Dermis blood vessel endothelial cell (primary cell): ENCODE data around the gene ZNF445. TPM values are rescaled to one million over a fixed set of nuclear protein-coding genes. Genes with fewer than 3 reads are reported as not detected.

Experiments used
- DNase-seq: peaks from one replicate; pipeline ENCODE4 v3.0.0; 2010
- total RNA-seq: library from RNA; depleted of rRNA; stranded (reverse); fragments of >200 nt; gene quantifications from 2 replicates; pipeline ENCODE4 v1.2.3, GENCODE V29; 2014

Gene ZNF445
- total RNA-seq, 1 donor from 2014 or later: 9.2 TPM

GRCh38 chr3:44396200-44397171 lies 81.0 kb downstream of the ZNF445 start:
- DNase-seq: no peak

- no peak for DNase-seq
These were observed 81.8 kb downstream of the ZNF445 start for GRCh38 chr3:44395714-44396113.

GRCh38 chr3:44392489-44392888 lies 85.0 kb downstream of the ZNF445 start:
- DNase-seq: no peak

- DNase-seq: no peak
These were observed 90.1 kb downstream of the ZNF445 start for GRCh38 chr3:44387404-44387803.

Other genes starting within 250 kb of the ZNF445 start
- gene TOPAZ1, start 235.8 kb downstream of the ZNF445 start, total RNA-seq: not detected in 2 replicates
- gene TCAIM, start 138.9 kb downstream of the ZNF445 start, total RNA-seq: 25.4 and 31.6 TPM in 2 replicates
- gene ZKSCAN7, start 77.5 kb upstream of the ZNF445 start, total RNA-seq: 1.3 and 2.2 TPM in 2 replicates
- 0.79 and 2.2 TPM in 2 replicates for gene ZNF660, start 107.3 kb upstream of the ZNF445 start, total RNA-seq
- gene ZNF197, start 147.4 kb upstream of the ZNF445 start, total RNA-seq: 11.0 and 11.4 TPM in 2 replicates
- gene ZNF35, start 171.1 kb upstream of the ZNF445 start, total RNA-seq: 18.5 and 23.1 TPM in 2 replicates
- 3.6 and 4.1 TPM in 2 replicates for gene ZNF502, start 235.0 kb upstream of the ZNF445 start, total RNA-seq